HepG2 (cell line): ENCODE measurements around the gene TMTC1. TPM values are rescaled to one million over a fixed set of nuclear protein-coding genes. Genes with fewer than 3 reads are reported as not detected.

Source experiments
- ATAC-seq: fragments of 200-7000 bp; cut with Tn5 transposase; 3 replicates; pipeline ENCODE4 v1.9.1; 2020; ENCODE audit warnings: mild to moderate bottlenecking, moderate library complexity
- BruUV-seq: library from RNA; stranded (reverse); fragments of 400-500 nt; replicated peaks from 2 replicates; lab custom pipeline; 2021; lab: Mats Ljungman, UMichigan
- CTCF ChIA-PET: fragments of 300-600 bp; formaldehyde crosslinking; extraction: SDS; loops from one replicate; lab custom pipeline; 2021; ENCODE audit warnings: low total read pairs, inconsistent platforms, low intra/inter-chr PET ratio; lab: Yijun Ruan, JAX
- POLR2A ChIA-PET: fragments of 350-600 bp; sonication (Branson Sonifier 250); formaldehyde crosslinking; loops from one replicate; lab custom pipeline; 2020; ENCODE audit warnings: antibody characterized with exemption, inconsistent platforms; lab: Yijun Ruan, JAX
- DNase-seq: peaks from one replicate; pipeline ENCODE4 v3.0.0-alpha.2; 2015; ENCODE audit warnings: low spot score
- FAIRE-seq: peaks from 3 replicates; lab custom pipeline; 2011; peaks lifted over from hg19 to GRCh38; lab: Jason Lieb, UNC
- H2AFZ ChIP-seq: one replicate; pipeline ENCODE4 v1.6.1; 2011; ENCODE audit warnings: low read length, inconsistent platforms
- H3K27ac ChIP-seq: fragments of 300-600 bp; 3 replicates; pipeline ENCODE4 v1.8.0; 2011; ENCODE audit warnings: mixed run types, mild to moderate bottlenecking, mixed read lengths, low read length, inconsistent platforms; ENCODE audit not compliant: insufficient read depth; ENCODE audit errors: extremely low read length
- H3K27me3 ChIP-seq, 2 experiments: fragments of 200-600 bp in 1 of 2; 2 replicates in 1 of 2; 3 replicates in 1 of 2; pipeline versions ENCODE4 v1.6.0 to v1.8.0; 2011; ENCODE audit warnings: low read length in 2 of 2, mild to moderate bottlenecking in 2 of 2, moderate library complexity in 2 of 2, inconsistent platforms in 1 of 2; ENCODE audit not compliant: insufficient read depth in 2 of 2, control insufficient read depth in 1 of 2
- H3K36me3 ChIP-seq, 2 experiments: fragments of 200-600 bp in 1 of 2; replicated peaks in 1 of 2; 2 replicates in 1 of 2; 3 replicates in 1 of 2; pipeline versions ENCODE4 v1.5.1 to v1.8.0; 2011; ENCODE audit warnings: low read length in 2 of 2, inconsistent platforms in 1 of 2; ENCODE audit not compliant: insufficient read depth in 2 of 2, control insufficient read depth in 1 of 2
- H3K4me1 ChIP-seq: 2 replicates; pipeline ENCODE4 v1.5.1; 2012; ENCODE audit warnings: low read length, inconsistent platforms; ENCODE audit not compliant: insufficient read depth
- H3K4me2 ChIP-seq: 2 replicates; pipeline ENCODE4 v1.6.0; 2011; ENCODE audit warnings: low read depth, low read length, inconsistent platforms
- H3K4me3 ChIP-seq, 3 experiments: fragments of 200-600 bp in 1 of 3; sonication (generic), shearing (Covaris generic) in 1 of 3; replicated peaks in 1 of 3; 2 replicates each; pipeline ENCODE4 v1.5.1; 2011 to 2016; ENCODE audit warnings: low read length in 3 of 3, inconsistent platforms in 2 of 3, low read depth in 2 of 3, mild to moderate bottlenecking in 2 of 3, control low read depth in 1 of 3, mixed read lengths in 1 of 3; ENCODE audit not compliant: insufficient read depth in 1 of 3
- H3K79me2 ChIP-seq: one replicate; pipeline ENCODE4 v1.6.1; 2011; ENCODE audit warnings: low read length, inconsistent platforms; ENCODE audit not compliant: insufficient read depth
- H3K9ac ChIP-seq: 2 replicates; pipeline ENCODE4 v1.6.0; 2011; ENCODE audit warnings: mild to moderate bottlenecking, low read depth, low read length, inconsistent platforms; ENCODE audit not compliant: insufficient read depth
- H3K9me3 ChIP-seq: 2 replicates; pipeline ENCODE4 v1.5.1; 2012; ENCODE audit warnings: mild to moderate bottlenecking, low read length
- H4K20me1 ChIP-seq: 2 replicates; pipeline ENCODE4 v1.6.0; 2011; ENCODE audit warnings: inconsistent platforms, mild to moderate bottlenecking, low read length, moderate library complexity; ENCODE audit not compliant: insufficient read depth
- HNRNPL ChIP-seq: fragments of 200-400 bp; formaldehyde crosslinking; IDR thresholded peaks from 2 replicates; pipeline ENCODE4 v1.6.1; 2017; ENCODE audit warnings: mild to moderate bottlenecking, low read depth, low read length
- MED13 ChIP-seq: sonication (generic); formaldehyde crosslinking; IDR thresholded peaks from 2 replicates; pipeline ENCODE4 v1.5.0; 2020; ENCODE audit warnings: missing genetic modification reagents
- MYC ChIP-seq: sonication (generic); formaldehyde crosslinking; IDR thresholded peaks from 2 replicates; pipeline ENCODE4 v1.9.0; 2021; ENCODE audit warnings: missing genetic modification reagents, borderline replicate concordance
- NFYB ChIP-seq: sonication (generic); formaldehyde crosslinking; IDR thresholded peaks from 2 replicates; pipeline ENCODE4 v1.4.0; 2020; ENCODE audit warnings: missing genetic modification reagents
- PAF1 ChIP-seq: IDR thresholded peaks from 2 replicates; pipeline ENCODE4 v1.6.1; 2016; ENCODE audit warnings: missing genetic modification reagents, missing compliant biosample characterization
- POLR2A ChIP-seq, 2 experiments: IDR thresholded peaks; 2 replicates each; pipeline ENCODE4 v1.6.1; 2011; ENCODE audit warnings: low read depth in 2 of 2, low read length in 2 of 2, mild to moderate bottlenecking in 1 of 2, moderate library complexity in 1 of 2; ENCODE audit not compliant: insufficient read depth in 1 of 2
- SMAD3 ChIP-seq: sonication (generic); formaldehyde crosslinking; IDR thresholded peaks from 2 replicates; pipeline ENCODE4 v1.4.0; 2020; ENCODE audit warnings: missing genetic modification reagents
- SRSF9 ChIP-seq: fragments of 200-400 bp; formaldehyde crosslinking; IDR thresholded peaks from 2 replicates; pipeline ENCODE4 v1.6.1; 2018; ENCODE audit warnings: borderline replicate concordance, mild to moderate bottlenecking, low read depth, low read length; ENCODE audit not compliant: insufficient read depth, poor library complexity, severe bottlenecking
- ZNF253 ChIP-seq: sonication (generic); formaldehyde crosslinking; IDR thresholded peaks from 2 replicates; pipeline ENCODE4 v1.8.0; 2022; ENCODE audit warnings: mild to moderate bottlenecking, missing genetic modification reagents, borderline replicate concordance
- ZNF329 ChIP-seq: sonication (generic); formaldehyde crosslinking; IDR thresholded peaks from 2 replicates; pipeline ENCODE4 v1.9.0; 2021; ENCODE audit warnings: low read depth, mild to moderate bottlenecking, missing genetic modification reagents
- ZNF772 ChIP-seq: sonication (generic); formaldehyde crosslinking; IDR thresholded peaks from 2 replicates; pipeline ENCODE4 v1.5.0; 2020; ENCODE audit warnings: mild to moderate bottlenecking, missing genetic modification reagents
- WGBS: methylation state at CpG from one replicate; pipeline ENCODE4 v1.1.6; 2017; ENCODE audit warnings: low lambda C conversion rate; 5-methylcytosine and 5-hydroxymethylcytosine counted together
- in situ Hi-C: cut with HindIII; loops from 2 replicates; pipeline ENCODE4 v1.10.0; 2017; ENCODE audit warnings: low pct_unique_long_range_greater_than_20kb; ENCODE audit not compliant: extremely low pct_ligation_motif_present
- intact Hi-C: fragments of 100-400 bp; cut with micrococcal nuclease; formaldehyde crosslinking; loops from one replicate; pipeline ENCODE4 v1.10.0; 2022; ENCODE audit not compliant: unreplicated experiment
- polyA plus RNA-seq, 8 experiments: library from polyadenylated mRNA; depleted of rRNA in 3 of 8; stranded (reverse) in 7 of 8; unstranded in 1 of 8; fragments of >200 nt; fragmentation: Illumina TruSeq in 4 of 8; extraction: Trizol in 4 of 8; gene quantifications; 2 replicates each; pipeline versions ENCODE4 v1.2.1 to v1.2.3, GENCODE V29; 2011 to 2016; ENCODE audit warnings: low read depth in 4 of 8, missing spikeins in 1 of 8, mixed read lengths in 1 of 8; ENCODE audit not compliant: insufficient read depth in 1 of 8
- total RNA-seq, 5 experiments: library from RNA; depleted of rRNA; stranded (reverse); fragments of >200 nt; fragmentation: Illumina TruSeq; extraction: Trizol; gene quantifications; 2 replicates each; pipeline ENCODE4 v1.2.3, GENCODE V29; 2016; ENCODE audit warnings: low read depth in 1 of 5

Gene TMTC1
- total and polyA plus RNA-seq, 2 of the 13 experiments (the other 11 are each of a cell fraction or from before 2014, with no cell fraction given): 0.69 to 1.8 TPM

DNA sequence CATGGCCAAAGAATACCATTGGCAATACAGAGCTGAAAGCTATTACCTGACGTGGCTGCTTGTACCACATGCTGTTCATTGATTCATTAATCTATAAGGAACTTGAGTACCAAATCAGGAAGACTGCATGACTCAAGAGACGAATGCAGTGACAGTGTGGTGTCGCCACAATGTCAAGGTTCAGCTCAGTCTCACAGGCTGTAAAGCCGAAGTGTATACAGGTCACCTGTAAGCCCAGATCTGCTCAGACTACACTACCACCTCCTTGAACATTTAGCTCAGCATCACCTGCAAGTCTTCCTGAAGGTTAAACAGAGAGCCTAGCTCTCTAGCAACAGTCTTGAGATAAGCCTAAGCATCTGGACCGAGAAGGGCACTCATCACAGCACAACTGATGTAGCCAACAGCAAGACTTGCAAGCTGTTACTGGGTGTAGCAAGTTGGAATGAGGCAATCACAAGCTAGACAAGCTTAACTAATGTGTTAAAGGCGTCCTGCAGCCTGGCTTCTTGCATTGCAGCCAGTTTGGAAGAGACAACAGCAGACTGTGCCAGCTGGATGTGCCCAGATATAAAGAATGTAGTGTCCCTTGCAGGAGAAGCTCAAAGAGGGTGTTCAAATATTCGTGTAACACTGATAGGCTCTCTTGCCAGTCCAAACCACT is 21.0 kb downstream of the TMTC1 start:
- Histone ChIP-seq H3K27me3 (no peaks in the 10 kb centered on the region), H2AFZ (no peak overlapping the region), H4K20me1 (no peaks in the 10 kb centered on the region), H3K79me2 (no peaks in the 10 kb centered on the region), H3K9ac (no peak overlapping the region), H3K9me3 (no peaks in the 10 kb centered on the region), H3K4me1 (no peaks in the 10 kb centered on the region), H3K4me3 (no peak overlapping the region), H3K4me2 (no peak overlapping the region)
- no TSS peak for BruUV-seq
- ChIA-PET POLR2A (no interaction called here), CTCF (no interaction called here)
- FAIRE-seq: no peak
- no peak for ATAC-seq
- intact Hi-C loops (no loop called here), in situ Hi-C loops (no loop called here)
- DNase-seq: no peak
- 0% methylated on average over 6 of the region's 7 CpGs for WGBS
- TF ChIP-seq ZNF772 (CRISPR knock-in tag): no peak
- TF ChIP-seq POLR2A (IDR thresholded peaks at IDR 0.05; ENCODE audit: insufficient read depth in 1 of 2, low read depth in 2 of 2, low read length in 2 of 2): no peak
- no peak for TF ChIP-seq HNRNPL
- TF ChIP-seq ZNF253: no peak
- TF ChIP-seq NFYB (CRISPR knock-in tag): no peak
- TF ChIP-seq PAF1 (CRISPR knock-in tag): no peak
- no peak for TF ChIP-seq SRSF9
- TF ChIP-seq ZNF329 (CRISPR knock-in tag): no peak
- TF ChIP-seq SMAD3 (CRISPR knock-in tag): no peak
- TF ChIP-seq MED13 (CRISPR knock-in tag): no peak
- TF ChIP-seq MYC (CRISPR knock-in tag): no peak
- TF ChIP-seq, all 625 proteins: peak for 0
- H3K36me3 ChIP-seq: no peaks in the 10 kb centered on the region
- H3K27ac ChIP-seq: no peak overlapping the region
